Dedifferentiated amniotic fluid mesenchymal stem cell (primary cell): Measurements from ENCODE around the gene ADGRF4.

Experiments
- DNase-seq: peaks from one replicate; pipeline ENCODE4 v3.0.0-alpha.2; 2016; ENCODE audit errors: extremely low spot score

ADGRF4 gene, protein sequence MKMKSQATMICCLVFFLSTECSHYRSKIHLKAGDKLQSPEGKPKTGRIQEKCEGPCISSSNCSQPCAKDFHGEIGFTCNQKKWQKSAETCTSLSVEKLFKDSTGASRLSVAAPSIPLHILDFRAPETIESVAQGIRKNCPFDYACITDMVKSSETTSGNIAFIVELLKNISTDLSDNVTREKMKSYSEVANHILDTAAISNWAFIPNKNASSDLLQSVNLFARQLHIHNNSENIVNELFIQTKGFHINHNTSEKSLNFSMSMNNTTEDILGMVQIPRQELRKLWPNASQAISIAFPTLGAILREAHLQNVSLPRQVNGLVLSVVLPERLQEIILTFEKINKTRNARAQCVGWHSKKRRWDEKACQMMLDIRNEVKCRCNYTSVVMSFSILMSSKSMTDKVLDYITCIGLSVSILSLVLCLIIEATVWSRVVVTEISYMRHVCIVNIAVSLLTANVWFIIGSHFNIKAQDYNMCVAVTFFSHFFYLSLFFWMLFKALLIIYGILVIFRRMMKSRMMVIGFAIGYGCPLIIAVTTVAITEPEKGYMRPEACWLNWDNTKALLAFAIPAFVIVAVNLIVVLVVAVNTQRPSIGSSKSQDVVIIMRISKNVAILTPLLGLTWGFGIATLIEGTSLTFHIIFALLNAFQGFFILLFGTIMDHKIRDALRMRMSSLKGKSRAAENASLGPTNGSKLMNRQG

DNA sequence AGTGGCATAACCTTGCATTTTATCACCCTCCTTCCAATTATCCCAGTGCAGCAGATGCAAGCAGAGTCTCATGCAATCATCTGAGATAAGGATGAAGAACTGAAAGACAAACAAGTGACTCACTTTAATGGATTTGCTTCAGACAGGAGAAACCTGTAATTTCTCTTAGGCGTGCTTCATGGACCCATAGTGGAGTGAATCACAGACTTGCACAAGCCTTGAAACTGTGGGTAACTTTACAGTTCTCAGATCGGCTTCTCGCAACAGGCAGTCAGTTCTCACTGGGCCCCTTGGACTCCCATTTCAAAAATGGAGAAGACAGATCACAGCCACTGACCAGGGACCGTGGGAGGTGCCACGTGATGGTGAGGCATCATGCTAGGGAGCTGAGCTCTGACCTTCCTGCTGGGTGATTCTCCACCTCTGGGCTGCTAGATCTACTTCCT, at the start of gene ADGRF4:
TSS of gene ADGRF4 (plus strand) at position 239 of the 446 bp plus-strand sequence. CDS start 8,666 bp downstream, outside the sequence.
- peak; percentile 31 for DNase-seq

- DNase-seq = no peak
Measured at GRCh38 chr6:47650553-47651432, 47.6 kb upstream of the ADGRF4 start.

DNA sequence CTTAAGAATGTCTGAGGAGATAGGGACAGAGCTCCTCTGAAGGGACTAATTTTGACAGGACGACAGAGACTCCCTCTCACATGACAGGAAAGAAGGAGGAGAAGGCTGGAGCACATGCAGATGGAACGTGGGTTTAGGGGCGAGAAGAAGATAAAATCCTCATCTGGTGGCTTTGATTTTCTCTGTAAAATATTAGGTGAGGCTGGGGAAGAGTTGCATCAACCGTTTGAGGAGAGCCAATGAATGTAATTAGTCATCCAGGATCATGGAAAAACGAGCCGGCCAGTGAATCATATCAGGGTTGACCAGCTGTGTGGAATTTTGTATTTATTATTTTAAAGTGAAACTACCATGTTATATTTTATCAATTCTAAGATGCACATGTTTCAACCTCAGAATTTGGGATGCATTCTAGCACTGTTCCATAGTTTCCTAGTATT, 46.9 kb upstream of the ADGRF4 start:
- peak; percentile 82 for DNase-seq

DNA sequence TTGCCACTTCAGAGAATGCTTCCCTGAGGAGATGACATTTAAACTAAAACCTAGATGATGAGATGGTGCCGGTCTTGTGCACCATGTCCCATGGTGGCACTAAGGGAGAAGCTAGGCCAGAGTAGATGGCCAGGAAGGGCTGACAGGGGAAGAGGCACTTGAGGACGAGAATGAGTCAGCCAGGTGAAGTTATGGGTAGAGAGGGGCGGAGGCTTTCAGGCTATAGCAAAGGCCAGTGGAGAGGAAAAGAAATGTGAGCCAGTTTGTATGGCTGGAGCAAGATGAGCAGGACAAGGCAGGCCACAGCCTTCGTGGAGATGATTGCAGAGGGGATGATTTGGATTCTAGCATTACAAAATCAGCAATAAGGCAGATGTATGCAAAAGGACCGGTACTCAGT, 44.7 kb upstream of the ADGRF4 start:
- DNase-seq = no peak

GRCh38 chr6:47654255-47654654, 44.1 kb upstream of the ADGRF4 start:
- DNase-seq = no peak

- DNase-seq = peak; percentile 29
Measured at GRCh38 chr6:47655719-47656595, 42.4 kb upstream of the ADGRF4 start.

GRCh38 chr6:47661960-47662359, 36.4 kb upstream of the ADGRF4 start:
- no peak for DNase-seq

GRCh38 chr6:47663462-47664216, 34.7 kb upstream of the ADGRF4 start:
- no peak for DNase-seq

- no peak for DNase-seq
Measured at GRCh38 chr6:47665112-47665511, 33.3 kb upstream of the ADGRF4 start.

DNA sequence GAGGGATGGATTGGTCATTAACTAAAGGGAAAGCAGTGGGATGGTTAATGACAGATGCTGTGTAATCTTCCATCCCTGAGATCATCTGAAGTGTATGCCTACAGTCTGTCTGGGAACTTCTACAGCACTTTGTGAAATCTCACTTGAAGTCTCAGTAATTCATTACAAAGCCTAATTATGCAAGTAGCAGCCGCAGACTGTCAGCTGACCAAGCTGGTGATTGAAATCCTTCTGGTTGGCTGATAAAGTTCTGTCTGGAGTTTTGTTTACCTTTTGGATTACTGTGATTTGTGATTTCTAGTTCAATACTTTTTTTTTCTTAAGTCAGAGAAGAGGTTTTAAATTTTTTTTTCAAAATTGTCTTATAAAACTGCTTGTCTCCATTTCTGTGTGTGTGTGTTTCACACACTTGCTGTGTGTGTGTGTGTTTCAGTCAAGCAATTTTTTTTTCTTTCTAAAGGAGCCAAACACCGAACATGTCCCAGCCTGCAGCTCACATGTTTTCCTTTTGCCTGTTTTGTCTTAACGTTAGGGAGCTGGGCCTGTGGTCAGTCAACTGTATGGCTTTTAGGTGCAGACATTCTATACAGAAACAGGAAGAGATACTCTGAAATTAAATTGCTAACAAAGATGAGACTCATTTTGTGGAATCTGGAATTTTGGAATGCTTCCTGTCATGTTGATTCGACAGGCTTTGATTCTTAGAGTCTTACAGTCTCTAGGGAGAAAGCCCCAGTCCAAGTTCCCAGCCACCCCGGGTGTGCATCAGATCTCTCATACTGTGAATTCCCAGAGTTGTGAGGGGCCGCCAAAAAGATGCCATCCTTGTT, 28.5 kb upstream of the ADGRF4 start:
- DNase-seq = no peak

- DNase-seq = no peak
Measured at GRCh38 chr6:47670851-47671250, 27.5 kb upstream of the ADGRF4 start.

GRCh38 chr6:47671777-47672176, 26.6 kb upstream of the ADGRF4 start:
- no peak for DNase-seq

DNA sequence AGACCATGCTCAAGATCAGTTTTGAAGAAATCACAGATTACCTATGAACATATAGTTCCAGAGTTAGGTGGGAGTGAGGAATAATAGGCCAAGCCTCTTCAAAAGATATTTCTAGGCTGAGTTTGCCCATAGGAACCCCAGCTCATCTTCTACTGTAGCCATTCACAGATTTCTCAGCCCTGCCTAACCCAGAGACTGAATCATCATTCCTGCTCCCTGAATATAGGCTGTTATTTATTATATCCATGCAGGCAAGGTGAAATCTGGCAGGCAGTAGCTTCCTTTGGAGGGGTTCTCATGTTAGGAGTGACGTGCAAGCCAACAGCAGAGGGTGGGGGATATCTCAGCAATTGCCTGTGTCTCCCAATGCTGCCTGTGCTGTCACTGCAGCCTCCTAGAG, 25.6 kb upstream of the ADGRF4 start:
- DNase-seq = no peak

DNA sequence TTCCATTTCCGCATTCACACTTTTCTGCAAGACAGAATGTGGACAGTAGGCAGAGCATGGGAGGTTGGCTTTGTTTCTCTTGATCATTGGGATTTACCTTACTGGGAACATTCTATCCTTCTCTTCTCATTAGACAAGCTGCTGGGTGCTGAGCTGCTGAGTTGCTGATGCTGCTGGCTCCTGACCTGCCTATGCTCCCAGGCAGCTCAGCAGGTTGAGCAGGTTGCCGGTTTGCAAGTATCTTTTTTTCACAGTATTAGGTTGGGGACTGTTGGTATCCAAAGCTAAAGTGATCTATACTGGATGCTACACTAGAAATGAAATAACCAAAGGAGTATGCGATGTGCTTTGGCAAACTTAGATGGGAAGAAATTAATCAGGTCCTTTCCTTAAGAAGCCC, 23.7 kb upstream of the ADGRF4 start:
- DNase-seq = no peak

DNA sequence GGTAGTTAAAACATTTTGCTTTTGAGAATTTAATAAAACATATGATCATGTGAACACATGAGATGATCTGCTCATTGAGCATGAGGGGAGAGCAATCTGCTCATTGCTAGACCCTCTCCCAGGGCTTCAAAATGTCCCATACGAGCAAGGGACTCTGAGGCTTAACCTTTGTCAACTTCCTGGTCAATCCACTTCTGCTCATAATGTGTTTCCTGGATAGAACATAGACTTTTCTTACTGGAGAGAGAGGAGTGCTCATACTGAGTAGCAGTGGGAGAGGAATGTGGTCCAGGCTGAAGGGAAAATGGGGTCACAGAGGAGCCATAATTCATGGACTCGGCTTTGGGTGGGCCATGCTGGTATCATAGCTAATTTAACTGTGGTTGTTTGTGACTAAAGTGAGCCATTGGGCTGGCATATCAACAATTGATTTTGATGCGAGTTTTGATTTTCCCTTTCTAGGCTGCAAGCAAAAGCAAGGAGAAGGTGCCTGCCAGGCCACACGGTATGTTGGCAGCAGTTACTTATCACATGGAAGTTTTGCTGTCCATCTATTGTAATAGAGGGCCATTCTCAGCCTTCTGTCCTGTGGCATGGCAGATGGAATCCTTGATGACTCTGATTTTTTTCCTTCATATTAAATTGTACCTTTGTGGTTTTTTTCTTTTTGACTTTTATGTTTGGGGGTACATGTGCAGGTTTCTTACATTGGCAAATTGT, 20.8 kb upstream of the ADGRF4 start:
- no peak for DNase-seq

- no peak for DNase-seq
Measured at GRCh38 chr6:47678739-47679138, 19.6 kb upstream of the ADGRF4 start.

GRCh38 chr6:47679322-47679906, 19.0 kb upstream of the ADGRF4 start:
- peak; percentile 16 for DNase-seq

DNA sequence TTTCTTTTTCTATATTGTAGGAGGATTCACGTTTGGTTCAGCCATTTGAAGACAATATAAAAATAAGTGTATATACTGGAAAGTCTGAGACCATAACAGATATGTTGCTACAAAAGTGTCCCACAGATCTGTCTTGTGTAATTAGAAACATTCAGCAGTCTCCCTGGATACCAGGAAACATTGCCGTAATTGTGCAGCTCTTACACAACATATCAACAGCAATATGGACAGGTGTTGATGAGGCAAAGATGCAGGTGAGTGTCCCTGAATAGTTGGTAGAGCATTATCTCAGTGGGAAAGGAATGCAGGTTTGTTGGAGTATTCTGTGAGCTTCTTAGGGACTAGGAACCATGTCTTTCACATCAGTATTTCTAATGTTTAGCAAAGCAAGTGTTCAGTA, 18.3 kb upstream of the ADGRF4 start:
- no peak for DNase-seq
